ENCODE data around the gene C14orf180.

C14orf180 gene

DNA sequence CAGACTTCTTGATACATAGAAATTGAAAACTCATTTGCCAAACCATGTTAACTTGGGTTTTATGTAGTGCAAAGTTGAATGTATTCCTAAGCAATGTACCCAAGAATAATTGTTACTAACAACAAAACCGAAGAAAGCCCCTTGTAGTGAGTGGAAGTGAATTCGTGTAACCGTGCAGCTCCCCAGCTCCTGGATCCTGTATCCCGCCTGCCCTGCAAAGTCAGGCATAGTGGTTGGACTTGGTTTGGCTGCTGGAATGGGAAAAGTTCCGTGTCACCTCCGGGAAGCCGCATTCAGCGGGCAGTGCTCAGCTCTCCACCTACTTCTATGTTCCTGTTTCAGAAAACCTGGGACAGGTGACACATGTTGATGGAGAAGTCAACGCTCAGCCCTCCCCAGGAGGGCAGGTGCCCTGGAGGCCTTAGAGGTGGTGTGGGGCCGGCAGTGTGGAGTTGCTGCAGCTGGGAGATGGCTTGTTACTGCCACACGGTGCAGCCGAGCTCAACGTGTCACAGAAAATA, 29.2 kb upstream of the C14orf180 start:
- no peak for DNase-seq (ENCODE audit: low read depth in 2 of 2)

DNA sequence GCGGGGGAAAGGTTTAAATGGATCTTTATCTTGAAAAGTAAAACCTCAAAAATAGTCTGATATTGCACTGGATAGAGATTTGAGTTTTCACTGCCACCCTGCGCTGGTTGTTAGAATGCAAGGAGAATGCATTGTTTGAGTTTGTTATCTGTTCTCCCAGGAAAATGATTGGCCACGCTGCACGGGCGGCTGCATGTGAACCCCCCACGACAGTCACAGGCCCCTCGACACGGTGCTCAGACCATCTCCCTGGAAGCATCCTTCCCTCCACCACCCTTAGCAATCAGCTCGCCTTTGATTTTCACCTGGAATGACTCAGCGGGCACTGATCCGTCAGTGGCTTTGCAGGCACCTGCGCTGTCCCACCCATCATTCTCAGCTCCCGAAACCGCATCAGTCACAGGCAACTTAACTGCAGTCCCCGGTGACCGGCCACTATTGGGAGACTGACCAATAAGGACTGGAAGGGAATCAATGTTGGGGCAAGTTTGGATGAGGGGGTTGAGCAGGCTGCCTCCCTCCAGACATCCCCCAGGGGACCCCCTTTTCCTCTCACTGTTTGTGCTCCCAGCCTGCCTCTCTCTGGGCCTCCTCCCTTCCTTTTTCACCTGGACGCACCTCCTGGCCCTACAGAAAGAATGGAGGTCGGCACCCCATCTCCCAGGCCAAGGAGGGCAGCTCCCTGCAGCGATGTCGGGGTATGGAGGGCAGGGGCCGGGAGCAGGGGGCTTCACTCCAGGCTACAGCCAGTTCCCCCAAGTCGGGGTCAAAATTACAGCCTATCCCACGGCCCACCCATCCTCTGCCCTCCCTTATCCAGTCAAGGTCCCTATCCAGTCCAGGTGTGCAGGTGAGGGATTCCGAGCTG, 28.5 kb upstream of the C14orf180 start:
- no peak for DNase-seq (ENCODE audit: low read depth in 2 of 2)

- no peak for DNase-seq (ENCODE audit: low read depth in 2 of 2)
Measured at GRCh38 chr14:104551851-104552737, 27.5 kb upstream of the C14orf180 start.

- no peak for DNase-seq (ENCODE audit: low read depth in 2 of 2)
Measured at GRCh38 chr14:104552738-104553125, 26.8 kb upstream of the C14orf180 start.

- DNase-seq (ENCODE audit: low read depth in 2 of 2) = no peak
Measured at GRCh38 chr14:104553166-104554087, 26.1 kb upstream of the C14orf180 start.

DNA sequence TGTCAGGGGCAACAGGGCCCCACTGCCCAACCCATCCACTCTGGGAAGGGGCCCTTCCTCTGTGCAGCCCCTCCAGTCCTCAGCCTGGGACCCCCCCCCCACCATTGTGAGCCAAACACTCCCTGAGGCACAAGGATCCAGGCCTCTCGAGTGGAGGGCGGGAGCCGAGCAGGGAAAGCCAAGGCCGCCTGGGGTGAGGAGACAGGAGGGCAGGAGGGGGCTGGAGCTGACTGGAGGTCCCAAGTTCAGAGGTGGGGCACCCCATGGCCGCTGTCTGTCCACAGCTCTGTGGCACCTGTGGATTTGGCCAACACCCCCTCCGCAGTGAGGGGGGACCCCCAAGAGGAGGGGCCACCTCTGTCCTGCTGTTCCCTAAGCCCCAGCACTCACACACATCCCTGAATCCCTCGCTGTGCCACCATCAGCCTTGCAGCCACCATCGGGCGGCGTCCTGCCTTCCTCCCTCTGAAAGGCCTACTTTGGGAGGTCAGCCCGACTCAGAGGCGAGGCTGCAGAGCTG, 25.4 kb upstream of the C14orf180 start:
- no peak for DNase-seq (ENCODE audit: low read depth in 2 of 2)

- DNase-seq (ENCODE audit: low read depth in 2 of 2) = no peak
Measured at GRCh38 chr14:104554608-104555429, 24.7 kb upstream of the C14orf180 start.

DNA sequence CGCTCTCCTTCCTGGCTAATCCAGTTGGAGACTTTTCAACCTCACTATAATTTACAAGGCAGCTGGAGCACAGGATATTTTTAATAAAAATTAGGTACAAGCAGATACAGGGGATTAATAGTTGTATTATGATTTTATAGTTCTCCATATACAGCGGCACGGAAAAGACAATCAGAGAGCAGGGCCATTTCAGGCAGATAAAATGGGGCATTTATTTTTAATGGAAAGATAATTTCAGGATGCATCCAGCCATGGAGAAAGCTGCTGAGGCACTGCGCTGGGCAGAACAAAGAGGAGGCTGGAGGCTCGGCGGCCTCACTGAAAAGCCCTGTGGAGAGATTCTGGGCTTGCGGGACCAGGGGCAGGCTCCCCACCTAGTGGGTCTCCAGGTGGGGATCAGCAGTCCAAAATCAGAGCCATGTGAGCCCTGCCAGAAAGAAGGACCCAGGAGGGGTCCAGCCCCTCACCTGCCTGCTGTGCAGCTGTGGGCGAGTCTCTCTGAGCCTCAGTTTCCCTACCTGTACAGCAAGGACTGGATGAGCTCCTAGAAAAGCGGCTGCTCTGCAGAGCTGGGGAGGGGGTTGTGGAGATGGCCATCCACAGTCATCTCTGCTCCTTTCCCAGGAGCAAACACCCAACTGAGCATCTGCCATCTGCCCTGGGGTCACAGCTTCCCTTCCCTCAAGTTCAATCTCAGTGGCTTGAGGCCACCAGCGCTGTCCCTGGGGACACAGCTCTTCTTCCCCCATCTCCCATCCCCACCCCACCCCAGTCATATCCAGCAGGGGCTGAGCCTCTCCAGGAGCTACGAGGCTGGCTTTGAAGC, 23.9 kb upstream of the C14orf180 start:
- no peak for DNase-seq (ENCODE audit: low read depth in 2 of 2)

- no peak for DNase-seq (ENCODE audit: low read depth in 2 of 2)
Measured at GRCh38 chr14:104556256-104557021, 23.1 kb upstream of the C14orf180 start.

DNA sequence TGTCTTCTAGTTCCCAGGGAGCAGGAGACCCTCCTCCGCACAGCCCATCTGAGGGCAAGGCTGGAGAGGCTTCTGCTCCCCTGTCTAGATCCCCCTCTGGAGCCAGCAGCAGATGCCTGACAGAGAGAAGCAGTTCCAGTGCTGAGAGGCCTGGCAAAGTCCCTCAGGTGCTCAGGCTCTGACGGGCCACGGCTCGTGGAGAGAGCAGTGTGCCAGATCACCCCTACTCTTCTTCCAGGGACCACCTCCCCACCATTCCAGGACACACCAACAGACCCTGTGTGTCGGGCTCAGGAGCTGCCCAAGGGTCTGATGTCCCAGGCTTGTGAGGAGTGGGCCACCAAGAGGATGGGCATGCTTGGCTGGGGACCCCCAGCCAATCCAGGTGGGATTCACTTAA, 22.5 kb upstream of the C14orf180 start:
- DNase-seq (ENCODE audit: low read depth in 2 of 2) = no peak

- DNase-seq (ENCODE audit: low read depth in 2 of 2) = no peak
Measured at GRCh38 chr14:104557766-104558165, 21.8 kb upstream of the C14orf180 start.

GRCh38 chr14:104558231-104559027, 21.1 kb upstream of the C14orf180 start:
- DNase-seq (ENCODE audit: low read depth in 2 of 2) = no peak

GRCh38 chr14:104559028-104559803, 20.3 kb upstream of the C14orf180 start:
- DNase-seq (ENCODE audit: low read depth in 2 of 2) = no peak

- no peak for DNase-seq (ENCODE audit: low read depth in 2 of 2)
Measured at GRCh38 chr14:104559804-104560585, 19.6 kb upstream of the C14orf180 start.

GRCh38 chr14:104560586-104560945, 19.0 kb upstream of the C14orf180 start:
- no peak for DNase-seq (ENCODE audit: low read depth in 2 of 2)

GRCh38 chr14:104561124-104561557, 18.4 kb upstream of the C14orf180 start:
- no peak for DNase-seq (ENCODE audit: low read depth in 2 of 2)

Measured in stimulated activated CD8-positive, alpha-beta memory T cell treated with anti-CD3 and anti-CD28 coated beads, Interleukin-2, amount 100 ng/mL, for 48 hours (primary cell).